HepG2 (cell line): ENCODE results near the gene CENPE. TPM values are rescaled to one million over a fixed set of nuclear protein-coding genes. Genes with fewer than 3 reads are reported as not detected.

ENCODE experiments used
- ATAC-seq: fragments of 200-7000 bp; cut with Tn5 transposase; 3 replicates; pipeline ENCODE4 v1.9.1; 2020; ENCODE audit warnings: mild to moderate bottlenecking, moderate library complexity
- BruUV-seq: library from RNA; stranded (reverse); fragments of 400-500 nt; replicated peaks from 2 replicates; lab custom pipeline; 2021; lab: Mats Ljungman, UMichigan
- CTCF ChIA-PET: fragments of 300-600 bp; formaldehyde crosslinking; extraction: SDS; loops from one replicate; lab custom pipeline; 2021; ENCODE audit warnings: low total read pairs, inconsistent platforms, low intra/inter-chr PET ratio; lab: Yijun Ruan, JAX
- POLR2A ChIA-PET: fragments of 350-600 bp; sonication (Branson Sonifier 250); formaldehyde crosslinking; loops from one replicate; lab custom pipeline; 2020; ENCODE audit warnings: antibody characterized with exemption, inconsistent platforms; lab: Yijun Ruan, JAX
- DNase-seq: peaks from one replicate; pipeline ENCODE4 v3.0.0-alpha.2; 2015; ENCODE audit warnings: low spot score
- FAIRE-seq: peaks from 3 replicates; lab custom pipeline; 2011; peaks lifted over from hg19 to GRCh38; lab: Jason Lieb, UNC
- H2AFZ ChIP-seq: one replicate; pipeline ENCODE4 v1.6.1; 2011; ENCODE audit warnings: low read length, inconsistent platforms
- H3K27ac ChIP-seq: fragments of 300-600 bp; 3 replicates; pipeline ENCODE4 v1.8.0; 2011; ENCODE audit warnings: mixed run types, mild to moderate bottlenecking, mixed read lengths, low read length, inconsistent platforms; ENCODE audit not compliant: insufficient read depth; ENCODE audit errors: extremely low read length
- H3K27me3 ChIP-seq, 2 experiments: fragments of 200-600 bp in 1 of 2; 2 replicates in 1 of 2; 3 replicates in 1 of 2; pipeline versions ENCODE4 v1.6.0 to v1.8.0; 2011; ENCODE audit warnings: low read length in 2 of 2, mild to moderate bottlenecking in 2 of 2, moderate library complexity in 2 of 2, inconsistent platforms in 1 of 2; ENCODE audit not compliant: insufficient read depth in 2 of 2, control insufficient read depth in 1 of 2
- H3K36me3 ChIP-seq, 2 experiments: fragments of 200-600 bp in 1 of 2; replicated peaks in 1 of 2; 2 replicates in 1 of 2; 3 replicates in 1 of 2; pipeline versions ENCODE4 v1.5.1 to v1.8.0; 2011; ENCODE audit warnings: low read length in 2 of 2, inconsistent platforms in 1 of 2; ENCODE audit not compliant: insufficient read depth in 2 of 2, control insufficient read depth in 1 of 2
- H3K4me1 ChIP-seq: 2 replicates; pipeline ENCODE4 v1.5.1; 2012; ENCODE audit warnings: low read length, inconsistent platforms; ENCODE audit not compliant: insufficient read depth
- H3K4me2 ChIP-seq: 2 replicates; pipeline ENCODE4 v1.6.0; 2011; ENCODE audit warnings: low read depth, low read length, inconsistent platforms
- H3K4me3 ChIP-seq, 3 experiments: fragments of 200-600 bp in 1 of 3; sonication (generic), shearing (Covaris generic) in 1 of 3; replicated peaks in 1 of 3; 2 replicates each; pipeline ENCODE4 v1.5.1; 2011 to 2016; ENCODE audit warnings: low read length in 3 of 3, inconsistent platforms in 2 of 3, low read depth in 2 of 3, mild to moderate bottlenecking in 2 of 3, control low read depth in 1 of 3, mixed read lengths in 1 of 3; ENCODE audit not compliant: insufficient read depth in 1 of 3
- H3K79me2 ChIP-seq: one replicate; pipeline ENCODE4 v1.6.1; 2011; ENCODE audit warnings: low read length, inconsistent platforms; ENCODE audit not compliant: insufficient read depth
- H3K9ac ChIP-seq: 2 replicates; pipeline ENCODE4 v1.6.0; 2011; ENCODE audit warnings: mild to moderate bottlenecking, low read depth, low read length, inconsistent platforms; ENCODE audit not compliant: insufficient read depth
- H3K9me3 ChIP-seq: 2 replicates; pipeline ENCODE4 v1.5.1; 2012; ENCODE audit warnings: mild to moderate bottlenecking, low read length
- H4K20me1 ChIP-seq: 2 replicates; pipeline ENCODE4 v1.6.0; 2011; ENCODE audit warnings: inconsistent platforms, mild to moderate bottlenecking, low read length, moderate library complexity; ENCODE audit not compliant: insufficient read depth
- HNRNPK ChIP-seq: fragments of 200-400 bp; formaldehyde crosslinking; IDR thresholded peaks from 2 replicates; pipeline ENCODE4 v1.6.1; 2018; ENCODE audit warnings: low read length, low read depth, moderate library complexity, mild to moderate bottlenecking; ENCODE audit not compliant: poor library complexity, severe bottlenecking
- MIXL1 ChIP-seq: IDR thresholded peaks from 2 replicates; pipeline ENCODE4 v1.6.1; 2016
- SIX1 ChIP-seq: sonication (generic); formaldehyde crosslinking; IDR thresholded peaks from 2 replicates; pipeline ENCODE4 v1.4.0; 2020; ENCODE audit warnings: missing genetic modification reagents, borderline replicate concordance
- SMAD3 ChIP-seq: sonication (generic); formaldehyde crosslinking; IDR thresholded peaks from 2 replicates; pipeline ENCODE4 v1.4.0; 2020; ENCODE audit warnings: missing genetic modification reagents
- STAG1 ChIP-seq: sonication (generic); formaldehyde crosslinking; IDR thresholded peaks from 2 replicates; pipeline ENCODE4 v1.4.0; 2020; ENCODE audit warnings: missing genetic modification reagents
- SUZ12 ChIP-seq: fragments of 150-350 bp; IDR thresholded peaks from 2 replicates; pipeline ENCODE4 v1.6.1; 2014; ENCODE audit warnings: low read depth, low read length
- ZNF101 ChIP-seq: sonication (generic); formaldehyde crosslinking; IDR thresholded peaks from 2 replicates; pipeline ENCODE4 v1.4.0; 2020; ENCODE audit warnings: mild to moderate bottlenecking, low read depth, missing genetic modification reagents, borderline replicate concordance
- ZNF24 ChIP-seq: fragments of 450-650 bp; IDR thresholded peaks from 2 replicates; pipeline ENCODE4 v1.6.1; 2017; ENCODE audit warnings: antibody characterized with exemption, mild to moderate bottlenecking
- ZNF256 ChIP-seq: sonication (generic); formaldehyde crosslinking; conservative IDR thresholded peaks from 2 replicates; pipeline ENCODE4 v1.4.0; 2020; ENCODE audit warnings: missing genetic modification reagents
- ZNF547 ChIP-seq: sonication (generic); formaldehyde crosslinking; IDR thresholded peaks from 2 replicates; pipeline ENCODE4 v1.5.1; 2020; ENCODE audit warnings: mild to moderate bottlenecking, missing genetic modification reagents
- WGBS: methylation state at CpG from one replicate; pipeline ENCODE4 v1.1.6; 2017; ENCODE audit warnings: low lambda C conversion rate; 5-methylcytosine and 5-hydroxymethylcytosine counted together
- in situ Hi-C: cut with HindIII; loops from 2 replicates; pipeline ENCODE4 v1.10.0; 2017; ENCODE audit warnings: low pct_unique_long_range_greater_than_20kb; ENCODE audit not compliant: extremely low pct_ligation_motif_present
- intact Hi-C: fragments of 100-400 bp; cut with micrococcal nuclease; formaldehyde crosslinking; loops from one replicate; pipeline ENCODE4 v1.10.0; 2022; ENCODE audit not compliant: unreplicated experiment
- polyA plus RNA-seq, 8 experiments: library from polyadenylated mRNA; depleted of rRNA in 3 of 8; stranded (reverse) in 7 of 8; unstranded in 1 of 8; fragments of >200 nt; fragmentation: Illumina TruSeq in 4 of 8; extraction: Trizol in 4 of 8; gene quantifications; 2 replicates each; pipeline versions ENCODE4 v1.2.1 to v1.2.3, GENCODE V29; 2011 to 2016; ENCODE audit warnings: low read depth in 4 of 8, missing spikeins in 1 of 8, mixed read lengths in 1 of 8; ENCODE audit not compliant: insufficient read depth in 1 of 8
- total RNA-seq, 5 experiments: library from RNA; depleted of rRNA; stranded (reverse); fragments of >200 nt; fragmentation: Illumina TruSeq; extraction: Trizol; gene quantifications; 2 replicates each; pipeline ENCODE4 v1.2.3, GENCODE V29; 2016; ENCODE audit warnings: low read depth in 1 of 5
- TF ChIP-seq, protein P1 (sequence below): sonication (generic); formaldehyde crosslinking; IDR thresholded peaks from 2 replicates; pipeline ENCODE4 v1.8.1; 2023; ENCODE audit warnings: mild to moderate bottlenecking, missing genetic modification reagents
- TF ChIP-seq, protein P2 (sequence below): sonication (generic); formaldehyde crosslinking; IDR thresholded peaks from 2 replicates; pipeline ENCODE4 v1.5.0; 2020; ENCODE audit warnings: missing genetic modification reagents
- TF ChIP-seq, protein P3 (sequence below): sonication (generic); formaldehyde crosslinking; IDR thresholded peaks from 2 replicates; pipeline ENCODE4 v1.8.1; 2023; ENCODE audit warnings: mild to moderate bottlenecking, missing genetic modification reagents
- TF ChIP-seq, protein P4 (sequence below): sonication (generic); formaldehyde crosslinking; IDR thresholded peaks from 2 replicates; pipeline ENCODE4 v1.5.1; 2020; ENCODE audit warnings: missing genetic modification reagents, mild to moderate bottlenecking, borderline replicate concordance
- TF ChIP-seq, protein P5 (sequence below): sonication (generic); formaldehyde crosslinking; IDR thresholded peaks from 2 replicates; pipeline ENCODE4 v1.4.0; 2020; ENCODE audit warnings: missing genetic modification reagents, mild to moderate bottlenecking, borderline replicate concordance
- TF ChIP-seq, protein P6 (sequence below): sonication (generic); formaldehyde crosslinking; IDR thresholded peaks from 2 replicates; pipeline ENCODE4 v1.8.1; 2022; ENCODE audit warnings: mild to moderate bottlenecking, missing genetic modification reagents

Gene CENPE
- total and polyA plus RNA-seq, 2 of the 13 experiments (the other 11 are each of a cell fraction or from before 2014, with no cell fraction given) = 2.1 to 19.8 TPM

DNA sequence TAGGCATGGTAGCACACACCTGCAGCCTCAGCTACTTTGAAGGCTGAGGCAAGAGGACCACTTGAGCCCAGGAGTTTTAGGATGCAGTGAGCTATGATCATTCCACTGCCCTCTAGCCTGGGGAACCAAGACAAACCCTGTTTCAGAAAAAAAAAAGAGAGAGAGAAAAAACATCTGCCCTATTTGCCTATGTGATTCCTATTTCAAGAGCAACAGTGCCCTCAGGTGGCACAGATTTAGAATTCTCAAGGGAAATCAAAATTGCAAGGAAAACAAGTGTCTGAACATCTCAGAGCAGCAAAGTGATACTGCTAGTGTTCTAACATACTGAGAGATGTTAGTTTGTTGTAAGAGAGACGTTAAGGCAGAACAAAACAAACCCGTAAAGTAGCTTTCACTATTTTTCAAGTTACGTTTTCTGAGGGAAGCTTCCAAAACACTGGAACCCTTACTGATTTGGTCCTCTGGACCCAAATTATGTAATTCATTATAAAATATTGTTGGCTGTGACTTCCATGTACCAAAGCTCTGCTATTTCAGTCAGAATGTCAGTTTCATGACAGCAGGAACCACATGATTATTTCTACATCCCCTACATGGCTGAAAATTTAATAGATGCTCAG is 106.4 kb downstream of the CENPE start:
- Histone ChIP-seq H3K27me3 (no peaks in the 10 kb centered on the region), H3K4me2 (no peak overlapping the region), H2AFZ (no peak overlapping the region), H3K4me3 (no peak overlapping the region), H3K9ac (no peak overlapping the region), H3K27ac (no peak overlapping the region), H4K20me1 (no peaks in the 10 kb centered on the region), H3K79me2 (no peaks in the 10 kb centered on the region), H3K4me1 (peaks cover 15% of the 10 kb centered on the region), H3K9me3 (no peaks in the 10 kb centered on the region), H3K36me3 (peaks cover 3 to 21% of the 10 kb centered on the region in 2 experiments; a peak in 2 of 5 replicates)
- FAIRE-seq (peak; percentile 66), ATAC-seq (peak; percentile 68), DNase-seq (peak; percentile 72)
- ChIA-PET POLR2A (no interaction called here), CTCF (interaction anchor here (0.8 to 1.5 kb wide), 4 partner anchors 10 to 471 kb away, joined by 3 to 35 read pairs (median 4); no protein-coding TSS in a partner anchor)
- 33% methylated on average over 3 of the region's 3 CpGs for WGBS
- in situ Hi-C loops (loop anchor here (10.0 kb wide), 1 partner anchor 657 kb away; no protein-coding TSS in a partner anchor), intact Hi-C loops (loop anchor here (1.0 kb wide), 2 partner anchors 45 to 471 kb away; no protein-coding TSS in a partner anchor)
- BruUV-seq = no TSS peak
- TF ChIP-seq, protein P1, sequence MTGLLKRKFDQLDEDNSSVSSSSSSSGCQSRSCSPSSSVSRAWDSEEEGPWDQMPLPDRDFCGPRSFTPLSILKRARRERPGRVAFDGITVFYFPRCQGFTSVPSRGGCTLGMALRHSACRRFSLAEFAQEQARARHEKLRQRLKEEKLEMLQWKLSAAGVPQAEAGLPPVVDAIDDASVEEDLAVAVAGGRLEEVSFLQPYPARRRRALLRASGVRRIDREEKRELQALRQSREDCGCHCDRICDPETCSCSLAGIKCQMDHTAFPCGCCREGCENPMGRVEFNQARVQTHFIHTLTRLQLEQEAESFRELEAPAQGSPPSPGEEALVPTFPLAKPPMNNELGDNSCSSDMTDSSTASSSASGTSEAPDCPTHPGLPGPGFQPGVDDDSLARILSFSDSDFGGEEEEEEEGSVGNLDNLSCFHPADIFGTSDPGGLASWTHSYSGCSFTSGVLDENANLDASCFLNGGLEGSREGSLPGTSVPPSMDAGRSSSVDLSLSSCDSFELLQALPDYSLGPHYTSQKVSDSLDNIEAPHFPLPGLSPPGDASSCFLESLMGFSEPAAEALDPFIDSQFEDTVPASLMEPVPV (CRISPR knock-in tag) = no peak
- TF ChIP-seq, protein P2, sequence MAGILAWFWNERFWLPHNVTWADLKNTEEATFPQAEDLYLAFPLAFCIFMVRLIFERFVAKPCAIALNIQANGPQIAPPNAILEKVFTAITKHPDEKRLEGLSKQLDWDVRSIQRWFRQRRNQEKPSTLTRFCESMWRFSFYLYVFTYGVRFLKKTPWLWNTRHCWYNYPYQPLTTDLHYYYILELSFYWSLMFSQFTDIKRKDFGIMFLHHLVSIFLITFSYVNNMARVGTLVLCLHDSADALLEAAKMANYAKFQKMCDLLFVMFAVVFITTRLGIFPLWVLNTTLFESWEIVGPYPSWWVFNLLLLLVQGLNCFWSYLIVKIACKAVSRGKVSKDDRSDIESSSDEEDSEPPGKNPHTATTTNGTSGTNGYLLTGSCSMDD = no peak
- TF ChIP-seq MIXL1 (0 out of 2 replicates have a peak, but pooled peaks have one; percentile 26), ZNF24 (no peak), HNRNPK (no peak), SMAD3 (CRISPR knock-in tag) (0 out of 2 replicates have a peak, but pooled peaks have one; percentile 43), SUZ12 (no peak), ZNF101 (CRISPR knock-in tag) (no peak), ZNF547 (no peak), STAG1 (CRISPR knock-in tag) (peak; percentile 84), SIX1 (CRISPR knock-in tag) (no peak), ZNF256 (no peak)
- TF ChIP-seq, protein P3, sequence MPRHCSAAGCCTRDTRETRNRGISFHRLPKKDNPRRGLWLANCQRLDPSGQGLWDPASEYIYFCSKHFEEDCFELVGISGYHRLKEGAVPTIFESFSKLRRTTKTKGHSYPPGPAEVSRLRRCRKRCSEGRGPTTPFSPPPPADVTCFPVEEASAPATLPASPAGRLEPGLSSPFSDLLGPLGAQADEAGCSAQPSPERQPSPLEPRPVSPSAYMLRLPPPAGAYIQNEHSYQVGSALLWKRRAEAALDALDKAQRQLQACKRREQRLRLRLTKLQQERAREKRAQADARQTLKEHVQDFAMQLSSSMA (CRISPR knock-in tag) = no peak
- TF ChIP-seq, protein P4, sequence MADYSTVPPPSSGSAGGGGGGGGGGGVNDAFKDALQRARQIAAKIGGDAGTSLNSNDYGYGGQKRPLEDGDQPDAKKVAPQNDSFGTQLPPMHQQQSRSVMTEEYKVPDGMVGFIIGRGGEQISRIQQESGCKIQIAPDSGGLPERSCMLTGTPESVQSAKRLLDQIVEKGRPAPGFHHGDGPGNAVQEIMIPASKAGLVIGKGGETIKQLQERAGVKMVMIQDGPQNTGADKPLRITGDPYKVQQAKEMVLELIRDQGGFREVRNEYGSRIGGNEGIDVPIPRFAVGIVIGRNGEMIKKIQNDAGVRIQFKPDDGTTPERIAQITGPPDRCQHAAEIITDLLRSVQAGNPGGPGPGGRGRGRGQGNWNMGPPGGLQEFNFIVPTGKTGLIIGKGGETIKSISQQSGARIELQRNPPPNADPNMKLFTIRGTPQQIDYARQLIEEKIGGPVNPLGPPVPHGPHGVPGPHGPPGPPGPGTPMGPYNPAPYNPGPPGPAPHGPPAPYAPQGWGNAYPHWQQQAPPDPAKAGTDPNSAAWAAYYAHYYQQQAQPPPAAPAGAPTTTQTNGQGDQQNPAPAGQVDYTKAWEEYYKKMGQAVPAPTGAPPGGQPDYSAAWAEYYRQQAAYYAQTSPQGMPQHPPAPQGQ (CRISPR knock-in tag) = no peak
- TF ChIP-seq, protein P5, sequence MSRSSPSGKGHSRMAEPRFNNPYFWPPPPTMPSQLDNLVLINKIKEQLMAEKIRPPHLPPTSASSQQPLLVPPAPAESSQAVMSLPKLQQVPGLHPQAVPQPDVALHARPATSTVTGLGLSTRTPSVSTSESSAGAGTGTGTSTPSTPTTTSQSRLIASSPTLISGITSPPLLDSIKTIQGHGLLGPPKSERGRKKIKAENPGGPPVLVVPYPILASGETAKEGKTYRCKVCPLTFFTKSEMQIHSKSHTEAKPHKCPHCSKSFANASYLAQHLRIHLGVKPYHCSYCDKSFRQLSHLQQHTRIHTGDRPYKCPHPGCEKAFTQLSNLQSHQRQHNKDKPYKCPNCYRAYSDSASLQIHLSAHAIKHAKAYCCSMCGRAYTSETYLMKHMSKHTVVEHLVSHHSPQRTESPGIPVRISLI = peak; percentile 93
- TF ChIP-seq, protein P6, sequence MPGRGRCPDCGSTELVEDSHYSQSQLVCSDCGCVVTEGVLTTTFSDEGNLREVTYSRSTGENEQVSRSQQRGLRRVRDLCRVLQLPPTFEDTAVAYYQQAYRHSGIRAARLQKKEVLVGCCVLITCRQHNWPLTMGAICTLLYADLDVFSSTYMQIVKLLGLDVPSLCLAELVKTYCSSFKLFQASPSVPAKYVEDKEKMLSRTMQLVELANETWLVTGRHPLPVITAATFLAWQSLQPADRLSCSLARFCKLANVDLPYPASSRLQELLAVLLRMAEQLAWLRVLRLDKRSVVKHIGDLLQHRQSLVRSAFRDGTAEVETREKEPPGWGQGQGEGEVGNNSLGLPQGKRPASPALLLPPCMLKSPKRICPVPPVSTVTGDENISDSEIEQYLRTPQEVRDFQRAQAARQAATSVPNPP (CRISPR knock-in tag) = no peak
